HEK293 (cell line): ENCODE data around the gene TMEM232.

Experiments used
- CTCF ChIP-seq: fragments of 450-650 bp; formaldehyde crosslinking; IDR thresholded peaks from 2 replicates; pipeline ENCODE4 v1.5.1; 2016; ENCODE audit warnings: missing biosample characterization, missing genetic modification characterization
- GLI2 ChIP-seq: fragments of 450-650 bp; formaldehyde crosslinking; IDR thresholded peaks from 2 replicates; pipeline ENCODE4; 2017; ENCODE audit warnings: missing biosample characterization, missing genetic modification characterization, low read depth, borderline replicate concordance
- KLF10 ChIP-seq: fragments of 450-650 bp; IDR thresholded peaks from 2 replicates; pipeline ENCODE4 v1.5.1; 2018; ENCODE audit warnings: missing biosample characterization, mild to moderate bottlenecking, missing genetic modification characterization
- PBX3 ChIP-seq: sonication (generic); formaldehyde crosslinking; IDR thresholded peaks from 2 replicates; pipeline ENCODE4 v1.8.1; 2022; ENCODE audit warnings: mild to moderate bottlenecking, moderate library complexity, missing genetic modification reagents
- REST ChIP-seq: fragments of 450-650 bp; formaldehyde crosslinking; IDR thresholded peaks from 2 replicates; pipeline ENCODE4 v1.5.1; 2016; ENCODE audit warnings: missing biosample characterization, missing genetic modification characterization
- YY1 ChIP-seq: fragments of 450-650 bp; formaldehyde crosslinking; IDR thresholded peaks from 2 replicates; pipeline ENCODE4 v1.5.1; 2018; ENCODE audit warnings: missing biosample characterization, missing genetic modification characterization
- ZBTB17 ChIP-seq: fragments of 450-650 bp; formaldehyde crosslinking; IDR thresholded peaks from 2 replicates; pipeline ENCODE4 v1.5.1; 2016; ENCODE audit warnings: missing biosample characterization, missing genetic modification characterization
- ZBTB8A ChIP-seq: fragments of 450-650 bp; formaldehyde crosslinking; IDR thresholded peaks from 2 replicates; pipeline ENCODE4 v1.5.1; 2016; ENCODE audit warnings: missing biosample characterization, missing genetic modification characterization
- ZNF169 ChIP-seq: fragments of 450-650 bp; formaldehyde crosslinking; IDR thresholded peaks from 2 replicates; pipeline ENCODE4 v1.5.1; 2016; ENCODE audit warnings: missing biosample characterization, missing genetic modification characterization
- ZNF184 ChIP-seq: fragments of 450-650 bp; IDR thresholded peaks from 2 replicates; pipeline ENCODE4 v1.5.1; 2018; ENCODE audit warnings: missing biosample characterization, mild to moderate bottlenecking, missing genetic modification characterization
- ZNF423 ChIP-seq: fragments of 450-650 bp; formaldehyde crosslinking; IDR thresholded peaks from 2 replicates; pipeline ENCODE4 v1.5.1; 2016; ENCODE audit warnings: missing biosample characterization, missing genetic modification characterization
- ZNF501 ChIP-seq: fragments of 450-650 bp; formaldehyde crosslinking; IDR thresholded peaks from 2 replicates; pipeline ENCODE4 v1.5.1; 2016; ENCODE audit warnings: missing biosample characterization, missing genetic modification characterization
- ZNF639 ChIP-seq: fragments of 450-650 bp; formaldehyde crosslinking; IDR thresholded peaks from 2 replicates; pipeline ENCODE4 v1.5.1; 2016; ENCODE audit warnings: missing biosample characterization, missing genetic modification characterization
- ZNF76 ChIP-seq: fragments of 450-650 bp; formaldehyde crosslinking; IDR thresholded peaks from 2 replicates; pipeline ENCODE4; 2016; ENCODE audit warnings: low read depth, missing biosample characterization, missing genetic modification characterization, borderline replicate concordance

GRCh38 chr5:110634475-110634874 lies 92.0 kb downstream of the TMEM232 start:
- no peak for TF ChIP-seq REST (tag by site-specific recombination)
- TF ChIP-seq GLI2 = no peak
- no peak for TF ChIP-seq ZNF76
- no peak for TF ChIP-seq CTCF (tag by site-specific recombination)
- TF ChIP-seq ZNF169 (tag by site-specific recombination) = no peak
- TF ChIP-seq ZNF184 (tag by site-specific recombination) = no peak
- no peak for TF ChIP-seq ZNF423 (tag by site-specific recombination)
- TF ChIP-seq ZBTB8A (tag by site-specific recombination) = no peak
- TF ChIP-seq PBX3 (CRISPR knock-in tag) = no peak
- TF ChIP-seq KLF10 (tag by site-specific recombination) = no peak
- no peak for TF ChIP-seq ZBTB17 (tag by site-specific recombination)
- TF ChIP-seq ZNF501 = no peak
- no peak for TF ChIP-seq YY1 (tag by site-specific recombination)
- no peak for TF ChIP-seq ZNF639 (tag by site-specific recombination)
